Osteocyte (in vitro differentiated cells): ENCODE results near the gene ANKRD28. TPM values are rescaled to one million over a fixed set of nuclear protein-coding genes. Genes with fewer than 3 reads are reported as not detected.

Experiments
- DNase-seq: peaks from one replicate; pipeline ENCODE4 v3.0.0; 2021; ENCODE audit warnings: mixed read lengths; ENCODE audit not compliant: unreplicated experiment; ENCODE audit errors: extremely low spot score
- H3K27ac Mint-ChIP-seq: one replicate; pipeline ENCODE4 v1.8.0; 2021; ENCODE audit warnings: mild to moderate bottlenecking, mixed read lengths; ENCODE audit not compliant: unreplicated experiment
- H3K27me3 Mint-ChIP-seq: one replicate; pipeline ENCODE4 v1.8.0; 2021; ENCODE audit warnings: mixed read lengths; ENCODE audit not compliant: unreplicated experiment
- H3K36me3 Mint-ChIP-seq: one replicate; pipeline ENCODE4 v1.8.0; 2021; ENCODE audit warnings: mixed read lengths; ENCODE audit not compliant: unreplicated experiment
- H3K4me1 Mint-ChIP-seq: one replicate; pipeline ENCODE4 v1.8.0; 2021; ENCODE audit warnings: mixed read lengths; ENCODE audit not compliant: unreplicated experiment
- H3K4me3 Mint-ChIP-seq: one replicate; pipeline ENCODE4 v1.8.0; 2021; ENCODE audit warnings: mild to moderate bottlenecking, moderate library complexity, mixed read lengths; ENCODE audit not compliant: unreplicated experiment
- H3K9me3 Mint-ChIP-seq: one replicate; pipeline ENCODE4 v1.8.0; 2021; ENCODE audit warnings: mixed read lengths; ENCODE audit not compliant: unreplicated experiment
- total RNA-seq: library from RNA; stranded (reverse); gene quantifications from 2 replicates; pipeline ENCODE4 v1.2.1, GENCODE V29; 2021
- TF ChIP-seq, protein P1 (sequence below): fragments of 200-600 bp; sonication (generic); IDR thresholded peaks from 2 replicates; pipeline ENCODE4 v1.5.0; 2021; ENCODE audit warnings: antibody characterized with exemption, mild to moderate bottlenecking, moderate library complexity

The ANKRD28 gene
- total RNA-seq, 1 donor from 2014 or later, result 151 TPM

DNA sequence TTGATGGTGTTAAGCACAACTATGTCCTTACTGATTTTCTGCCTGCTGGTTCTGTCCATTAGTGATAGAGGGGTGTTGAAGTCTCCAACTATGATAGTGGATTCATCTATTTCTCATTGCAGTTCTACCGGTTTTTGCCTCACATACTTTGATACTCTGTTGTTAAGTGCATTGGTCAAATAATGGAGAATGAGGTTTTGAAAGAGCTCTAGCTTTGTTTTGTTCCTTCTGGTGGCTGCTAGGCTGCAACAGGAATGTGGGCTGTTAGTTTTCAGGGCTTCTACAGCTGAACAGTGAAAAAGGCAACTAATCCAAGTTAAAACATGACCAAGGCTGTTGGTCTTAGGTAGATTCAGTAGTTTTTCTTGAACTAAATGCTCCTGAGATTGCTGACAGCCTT lies 133.6 kb downstream of the ANKRD28 start:
- H3K4me1 Mint-ChIP-seq, result peaks cover 19% of the 10 kb centered on the region
- H3K4me3 Mint-ChIP-seq, result no peak overlapping the region
- H3K36me3 Mint-ChIP-seq, result peaks cover 45% of the 10 kb centered on the region
- H3K27ac Mint-ChIP-seq, result no peak overlapping the region
- DNase-seq, result no peak
- TF ChIP-seq, protein P1, sequence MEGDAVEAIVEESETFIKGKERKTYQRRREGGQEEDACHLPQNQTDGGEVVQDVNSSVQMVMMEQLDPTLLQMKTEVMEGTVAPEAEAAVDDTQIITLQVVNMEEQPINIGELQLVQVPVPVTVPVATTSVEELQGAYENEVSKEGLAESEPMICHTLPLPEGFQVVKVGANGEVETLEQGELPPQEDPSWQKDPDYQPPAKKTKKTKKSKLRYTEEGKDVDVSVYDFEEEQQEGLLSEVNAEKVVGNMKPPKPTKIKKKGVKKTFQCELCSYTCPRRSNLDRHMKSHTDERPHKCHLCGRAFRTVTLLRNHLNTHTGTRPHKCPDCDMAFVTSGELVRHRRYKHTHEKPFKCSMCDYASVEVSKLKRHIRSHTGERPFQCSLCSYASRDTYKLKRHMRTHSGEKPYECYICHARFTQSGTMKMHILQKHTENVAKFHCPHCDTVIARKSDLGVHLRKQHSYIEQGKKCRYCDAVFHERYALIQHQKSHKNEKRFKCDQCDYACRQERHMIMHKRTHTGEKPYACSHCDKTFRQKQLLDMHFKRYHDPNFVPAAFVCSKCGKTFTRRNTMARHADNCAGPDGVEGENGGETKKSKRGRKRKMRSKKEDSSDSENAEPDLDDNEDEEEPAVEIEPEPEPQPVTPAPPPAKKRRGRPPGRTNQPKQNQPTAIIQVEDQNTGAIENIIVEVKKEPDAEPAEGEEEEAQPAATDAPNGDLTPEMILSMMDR, result no peak
- no peaks in the 10 kb centered on the region for H3K27me3 Mint-ChIP-seq
- peaks cover 20% of the 10 kb centered on the region for H3K9me3 Mint-ChIP-seq

DNA sequence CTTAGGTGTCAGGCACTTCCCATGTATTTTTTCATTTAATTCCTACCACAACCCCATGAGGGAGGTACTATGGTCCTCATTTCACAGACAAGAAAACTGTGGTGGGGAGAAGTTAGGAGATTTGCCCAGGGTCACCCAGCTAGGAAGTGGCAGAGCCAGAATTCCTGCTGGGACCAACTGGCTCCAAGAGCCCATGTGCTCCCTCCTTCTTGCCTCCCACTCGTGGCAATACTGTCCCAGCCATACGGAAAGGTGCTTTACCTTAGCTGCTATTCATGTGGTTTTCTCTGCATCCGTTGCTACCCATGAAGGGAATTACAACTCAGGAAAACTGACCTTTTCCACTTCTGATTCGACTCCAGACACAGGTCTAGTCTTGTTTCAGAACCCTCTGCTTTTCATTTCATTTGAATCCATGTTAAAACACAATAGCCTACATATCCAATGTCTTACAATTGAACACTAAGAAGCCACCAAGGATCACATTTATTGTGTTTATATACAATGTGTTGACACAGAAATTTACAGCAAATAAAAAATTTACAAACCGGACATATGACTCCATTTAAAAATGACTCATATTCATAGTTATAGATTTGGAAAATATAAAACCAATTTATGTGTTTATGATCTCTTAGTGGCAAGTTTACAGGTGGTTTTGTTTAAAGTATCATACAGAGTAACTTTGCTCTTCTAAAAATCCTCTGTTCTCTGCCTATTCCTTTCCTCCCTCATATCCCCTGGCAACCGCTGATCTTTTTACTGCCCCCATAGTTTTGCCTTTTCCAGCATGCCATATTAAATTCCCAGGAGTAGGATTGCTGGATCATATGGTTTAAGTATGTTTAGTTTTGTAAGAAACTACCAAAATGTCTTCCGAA lies 137.5 kb downstream of the ANKRD28 start:
- no peaks in the 10 kb centered on the region for H3K27me3 Mint-ChIP-seq
- H3K9me3 Mint-ChIP-seq, result peaks cover 24% of the 10 kb centered on the region
- DNase-seq, result no peak
- no peak overlapping the region for H3K4me3 Mint-ChIP-seq
- peaks cover 17% of the 10 kb centered on the region for H3K36me3 Mint-ChIP-seq
- TF ChIP-seq, protein P1, result no peak
- peak overlapping the region; percentile 37 for H3K27ac Mint-ChIP-seq
- H3K4me1 Mint-ChIP-seq, result peaks cover 16% of the 10 kb centered on the region

DNA sequence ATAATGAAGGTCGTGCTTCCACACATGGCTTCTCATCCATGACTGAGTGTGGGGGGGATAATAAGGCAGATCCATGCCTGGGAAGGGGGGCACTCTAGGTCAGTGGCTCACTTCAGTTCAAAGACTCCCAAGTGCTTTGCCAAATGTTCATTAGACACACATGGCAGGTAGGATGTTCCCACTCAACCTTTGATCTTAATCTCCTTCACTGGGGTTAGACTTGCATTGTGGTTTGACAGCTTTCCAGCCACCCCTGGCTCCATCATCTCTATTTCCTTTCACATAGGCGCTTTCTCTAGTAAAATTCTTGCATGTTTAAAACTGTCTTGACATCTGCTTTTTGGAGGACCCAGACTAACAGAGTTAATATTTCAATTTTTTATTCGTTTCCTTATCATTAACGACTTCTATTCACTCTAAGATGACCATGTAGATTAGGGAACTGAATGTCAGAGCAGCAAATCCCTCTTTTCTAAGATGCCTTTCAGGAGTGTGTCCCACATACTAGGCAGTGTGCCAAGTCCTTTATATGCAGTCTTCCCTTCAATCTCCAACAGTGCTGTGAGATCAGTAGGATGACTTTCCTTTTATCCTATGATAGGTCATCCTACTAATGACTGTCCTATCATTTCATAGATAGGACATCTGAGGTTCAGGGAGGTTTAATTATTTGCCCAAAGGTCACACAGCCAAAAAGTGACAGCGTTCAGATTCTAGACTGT lies 138.4 kb downstream of the ANKRD28 start:
- H3K27me3 Mint-ChIP-seq, result no peaks in the 10 kb centered on the region
- H3K4me3 Mint-ChIP-seq, result no peak overlapping the region
- peaks cover 19% of the 10 kb centered on the region for H3K9me3 Mint-ChIP-seq
- DNase-seq, result no peak
- H3K4me1 Mint-ChIP-seq, result peaks cover 16% of the 10 kb centered on the region
- TF ChIP-seq, protein P1, result no peak
- peaks cover 12% of the 10 kb centered on the region for H3K36me3 Mint-ChIP-seq
- peak overlapping the region; percentile 16 for H3K27ac Mint-ChIP-seq

DNA sequence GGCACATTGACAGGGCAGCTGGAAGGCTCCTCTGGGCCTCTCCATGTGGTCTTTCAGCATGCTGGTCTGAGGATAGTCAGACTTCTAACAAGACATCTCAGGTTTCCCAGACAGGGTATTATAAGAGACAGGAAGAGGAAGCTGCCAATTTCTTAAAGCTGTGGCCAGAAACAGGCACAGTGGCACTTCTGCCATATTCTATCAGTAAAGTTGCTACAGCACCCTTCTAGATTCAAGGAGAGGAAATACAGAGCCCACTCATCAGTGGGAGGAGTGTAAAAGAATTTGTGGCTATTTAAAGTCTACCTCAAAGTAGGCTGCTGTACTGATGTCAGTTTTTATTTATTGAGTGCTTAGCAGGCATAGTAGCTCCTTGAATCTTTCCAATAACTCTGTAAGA lies 140.8 kb downstream of the ANKRD28 start:
- TF ChIP-seq, protein P1, result no peak

DNA sequence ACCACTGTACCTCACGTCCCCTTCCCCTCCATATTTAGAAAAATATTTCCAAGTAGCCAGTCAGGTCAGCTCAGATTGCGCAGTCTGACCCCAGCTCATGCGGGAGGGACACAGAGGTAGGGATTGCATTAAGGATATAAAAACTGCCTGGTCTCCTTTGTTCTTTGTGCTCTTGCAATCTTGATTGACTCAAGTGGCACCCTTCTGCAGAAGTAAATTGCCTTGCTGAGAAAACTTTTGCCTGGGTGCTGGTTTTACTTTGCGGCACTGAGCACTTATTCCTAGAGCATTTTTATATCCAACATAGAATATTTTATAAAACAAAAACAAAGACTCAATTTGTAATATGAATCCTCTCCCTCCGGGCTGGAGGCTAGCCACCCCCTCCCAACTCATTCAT lies 141.4 kb downstream of the ANKRD28 start:
- TF ChIP-seq, protein P1, result no peak
- Mint-ChIP-seq H3K36me3 (peaks cover 5% of the 10 kb centered on the region), H3K4me3 (no peak overlapping the region), H3K4me1 (peaks cover 26% of the 10 kb centered on the region), H3K27ac (no peak overlapping the region), H3K27me3 (no peaks in the 10 kb centered on the region), H3K9me3 (peaks cover 6% of the 10 kb centered on the region)
- DNase-seq, result no peak

More for the DNA sequence above, 140.8 kb downstream of the ANKRD28 start:
- Mint-ChIP-seq H3K4me1 (peaks cover 27% of the 10 kb centered on the region), H3K27ac (peak overlapping the region; percentile 14), H3K27me3 (no peaks in the 10 kb centered on the region), H3K36me3 (peaks cover 9% of the 10 kb centered on the region), H3K9me3 (peaks cover 13% of the 10 kb centered on the region), H3K4me3 (no peak overlapping the region)
- no peak for DNase-seq
